Esophagus muscularis mucosa (tissue), 4 donors: ENCODE data around the gene MMP27. TPM values are rescaled to one million over a fixed set of nuclear protein-coding genes. Genes with fewer than 3 reads are reported as not detected.
A peak's percentile ranks its signal among the peaks of the same experiment; 100 is the strongest.

ENCODE experiments used
- DNase-seq: peaks from one replicate; pipeline ENCODE4 v3.0.0-alpha.2; 2017; ENCODE audit errors: extremely low spot score
- H3K27ac ChIP-seq, 4 donors: fragments of 200-600 bp; sonication (generic); replicated peaks in 1 of 4; 1 replicate in 3 of 4; 2 replicates in 1 of 4; pipeline ENCODE4 v1.5.1; 2016 to 2019; ENCODE audit warnings: mild to moderate bottlenecking in 1 of 4
- H3K27me3 ChIP-seq, 4 donors: fragments of 200-600 bp; sonication (generic); one replicate each; pipeline versions ENCODE4 v1.5.1 to v1.6.0; 2016 to 2019
- H3K36me3 ChIP-seq, 4 donors: fragments of 200-600 bp; sonication (generic); one replicate each; pipeline ENCODE4 v1.5.1; 2016 to 2019
- H3K4me1 ChIP-seq, 4 donors: fragments of 200-600 bp; sonication (generic); one replicate each; pipeline ENCODE4 v1.5.1; 2016 to 2019
- H3K4me3 ChIP-seq, 4 donors: fragments of 200-600 bp; sonication (generic); 1 replicate in 2 of 4; 2 replicates in 2 of 4; pipeline ENCODE4 v1.5.1; 2016 to 2019; ENCODE audit warnings: mild to moderate bottlenecking in 4 of 4, moderate library complexity in 1 of 4
- H3K9me3 ChIP-seq, 4 donors: fragments of 200-600 bp; sonication (generic); 1 replicate in 3 of 4; 2 replicates in 1 of 4; pipeline ENCODE4 v1.5.1; 2016 to 2019
- EP300 ChIP-seq: sonication (generic); formaldehyde crosslinking; IDR thresholded peaks from one replicate; pipeline ENCODE4 v1.6.1; 2017; ENCODE audit warnings: antibody characterized with exemption
- POLR2A ChIP-seq: fragments of 450-650 bp; IDR thresholded peaks from one replicate; pipeline ENCODE4 v1.6.1; 2017; ENCODE audit warnings: antibody characterized with exemption, moderate library complexity, mild to moderate bottlenecking, low read depth
- POLR2AphosphoS5 ChIP-seq, 2 donors: sonication (generic); formaldehyde crosslinking; IDR thresholded peaks; one replicate each; pipeline ENCODE4 v1.6.1; 2017; ENCODE audit warnings: antibody characterized with exemption in 2 of 2
- WGBS: methylation state at CpG from one replicate; pipeline ENCODE4 v1.1.5; 2018; 5-methylcytosine and 5-hydroxymethylcytosine counted together
- intact Hi-C: fragments of 100-400 bp; cut with DNase I; formaldehyde crosslinking; loops from one replicate; pipeline ENCODE4 v1.15.1; 2023
- total RNA-seq, 4 donors: library from RNA; depleted of rRNA; stranded (reverse); fragments of >200 nt; gene quantifications; one replicate each; pipeline versions ENCODE4 v1.1.0 to v1.2.1, GENCODE V29; 2016
- TF ChIP-seq, protein P1 (sequence below), 3 experiments: fragments of 200-600 bp in 2 of 3; fragments of 450-650 bp in 1 of 3; sonication (generic) in 2 of 3; IDR thresholded peaks; one replicate each; pipeline ENCODE4 v1.5.1; 2017 to 2019; ENCODE audit warnings: antibody characterized with exemption in 3 of 3, mild to moderate bottlenecking in 2 of 3, moderate library complexity in 1 of 3

The MMP27 gene
- total RNA-seq, 4 donors from 2014 or later, result 0.33 to 0.45 TPM; not detected in 2

DNA sequence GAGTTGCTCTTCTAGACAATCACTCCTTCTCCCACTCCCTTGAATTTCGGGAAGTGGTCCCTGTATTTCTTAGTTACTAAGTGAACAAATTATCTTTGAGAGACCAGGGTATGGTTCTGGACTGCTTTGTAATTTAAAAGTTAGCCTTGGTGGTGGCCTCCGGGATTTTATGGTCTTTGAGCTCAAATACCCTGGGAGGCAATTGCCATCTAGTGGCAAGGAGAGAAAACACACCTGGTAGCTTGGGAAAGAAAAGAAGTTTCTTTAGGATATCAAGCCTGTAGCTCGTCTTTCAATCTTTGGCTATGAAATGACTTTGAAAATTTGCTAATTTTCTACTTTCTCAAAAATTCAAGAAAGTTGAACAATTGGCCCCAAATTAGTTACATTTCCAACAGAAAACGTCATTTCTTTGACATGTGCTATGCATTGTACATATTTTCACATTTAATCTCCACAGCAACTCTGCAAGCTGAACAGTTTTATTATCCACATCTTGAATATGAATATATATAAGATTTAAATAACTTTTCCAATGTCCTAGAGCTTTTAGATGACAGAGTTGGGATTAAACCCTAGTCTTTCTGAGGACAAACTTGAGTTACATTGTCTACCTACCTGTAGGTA is 39.1 kb downstream of the MMP27 start:
- H3K36me3 ChIP-seq, result no peaks in the 10 kb centered on the region
- DNase-seq, result no peak
- H3K9me3 ChIP-seq, result no peaks in the 10 kb centered on the region
- no peaks in the 10 kb centered on the region for H3K27me3 ChIP-seq
- no peak overlapping the region for H3K27ac ChIP-seq
- whole genome bisulfite sequencing, result 11% methylated on average over 4 of the region's 4 CpGs
- intact Hi-C loops, result loop anchor here (5.0 to 10.0 kb wide), 2 partner anchors 324 to 372 kb away; no protein-coding TSS in a partner anchor
- TF ChIP-seq EP300 (no peak), POLR2AphosphoS5 (IDR thresholded peaks at IDR 0.05) (no peak), POLR2A (no peak)
- TF ChIP-seq, protein P1, sequence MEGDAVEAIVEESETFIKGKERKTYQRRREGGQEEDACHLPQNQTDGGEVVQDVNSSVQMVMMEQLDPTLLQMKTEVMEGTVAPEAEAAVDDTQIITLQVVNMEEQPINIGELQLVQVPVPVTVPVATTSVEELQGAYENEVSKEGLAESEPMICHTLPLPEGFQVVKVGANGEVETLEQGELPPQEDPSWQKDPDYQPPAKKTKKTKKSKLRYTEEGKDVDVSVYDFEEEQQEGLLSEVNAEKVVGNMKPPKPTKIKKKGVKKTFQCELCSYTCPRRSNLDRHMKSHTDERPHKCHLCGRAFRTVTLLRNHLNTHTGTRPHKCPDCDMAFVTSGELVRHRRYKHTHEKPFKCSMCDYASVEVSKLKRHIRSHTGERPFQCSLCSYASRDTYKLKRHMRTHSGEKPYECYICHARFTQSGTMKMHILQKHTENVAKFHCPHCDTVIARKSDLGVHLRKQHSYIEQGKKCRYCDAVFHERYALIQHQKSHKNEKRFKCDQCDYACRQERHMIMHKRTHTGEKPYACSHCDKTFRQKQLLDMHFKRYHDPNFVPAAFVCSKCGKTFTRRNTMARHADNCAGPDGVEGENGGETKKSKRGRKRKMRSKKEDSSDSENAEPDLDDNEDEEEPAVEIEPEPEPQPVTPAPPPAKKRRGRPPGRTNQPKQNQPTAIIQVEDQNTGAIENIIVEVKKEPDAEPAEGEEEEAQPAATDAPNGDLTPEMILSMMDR (IDR thresholded peaks at IDR 0.05), result peak; percentile 63 to 81 (median 63)
- no peaks in the 10 kb centered on the region for H3K4me1 ChIP-seq
- no peak overlapping the region for H3K4me3 ChIP-seq

DNA sequence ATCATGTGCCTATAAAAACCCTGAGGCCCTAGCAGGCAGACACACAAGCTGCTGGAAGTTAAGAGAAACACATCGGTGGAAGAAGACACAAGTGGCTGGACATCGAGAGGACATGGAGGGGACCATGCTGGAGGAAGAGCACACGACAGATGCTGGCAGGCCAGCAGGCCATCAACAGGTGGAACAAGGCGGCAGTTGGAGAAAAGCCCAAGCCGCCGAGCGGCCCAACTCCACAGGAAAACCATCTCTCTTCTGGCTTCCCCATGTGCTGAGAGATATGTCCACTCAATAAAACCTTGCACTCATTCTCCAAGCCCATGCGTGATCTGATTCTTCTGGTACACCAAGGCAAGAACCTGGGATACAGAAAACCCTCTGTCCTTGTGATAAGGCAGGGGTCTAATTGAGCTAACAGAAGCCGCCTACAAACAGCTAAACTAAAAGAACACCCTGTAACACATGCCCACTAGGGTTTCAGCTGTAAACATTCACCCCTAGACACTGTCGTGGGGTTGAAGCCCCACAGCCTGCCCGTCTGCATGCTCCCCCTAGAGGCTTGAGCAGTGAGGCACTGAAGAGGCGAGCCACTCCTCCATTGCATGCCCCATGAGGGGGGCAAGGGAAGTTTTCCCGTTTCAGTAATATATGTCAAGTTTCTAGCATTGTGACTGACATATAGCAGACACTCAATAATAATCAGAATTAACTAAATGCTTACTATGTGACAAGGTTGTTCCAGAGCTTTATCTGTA is 41.4 kb downstream of the MMP27 start:
- no peak for DNase-seq
- WGBS, result 87% methylated on average over 13 of the region's 13 CpGs
- TF ChIP-seq, protein P1 (IDR thresholded peaks at IDR 0.05), result no peak
- TF ChIP-seq EP300 (no peak), POLR2A (no peak), POLR2AphosphoS5 (IDR thresholded peaks at IDR 0.05) (no peak)
- H3K4me1 ChIP-seq, result no peaks in the 10 kb centered on the region
- no peaks in the 10 kb centered on the region for H3K9me3 ChIP-seq
- H3K4me3 ChIP-seq, result no peak overlapping the region
- intact Hi-C loops, result loop anchor here (10.0 kb wide), 1 partner anchor 369 kb away; no protein-coding TSS in a partner anchor
- H3K36me3 ChIP-seq, result no peaks in the 10 kb centered on the region
- H3K27ac ChIP-seq, result no peak overlapping the region
- H3K27me3 ChIP-seq, result no peaks in the 10 kb centered on the region

DNA sequence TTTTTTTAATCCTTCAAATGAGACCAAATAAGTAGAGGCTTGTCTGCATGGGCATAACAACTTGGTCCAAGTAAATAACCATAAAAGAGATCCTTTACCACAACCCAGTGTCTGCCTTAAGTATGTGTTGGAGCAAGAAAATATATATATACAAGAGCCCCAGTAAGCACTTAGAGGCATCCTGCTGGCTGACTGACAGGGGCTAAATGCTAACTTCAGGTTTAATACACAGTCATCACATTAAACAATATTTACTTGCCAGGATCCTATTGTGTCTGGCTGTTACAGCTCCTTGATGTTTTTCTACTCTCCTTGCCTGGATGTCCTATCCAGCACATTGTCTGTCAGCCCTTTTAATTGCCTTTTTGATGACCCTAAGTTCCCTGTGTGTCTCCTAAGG is 43.0 kb downstream of the MMP27 start:
- H3K9me3 ChIP-seq, result no peaks in the 10 kb centered on the region
- TF ChIP-seq, protein P1 (IDR thresholded peaks at IDR 0.05), result no peak
- TF ChIP-seq EP300, result no peak
- TF ChIP-seq POLR2A, result no peak
- no peak for TF ChIP-seq POLR2AphosphoS5 (IDR thresholded peaks at IDR 0.05)
- intact Hi-C loops, result loop anchor here (10.0 kb wide), 1 partner anchor 368 kb away; no protein-coding TSS in a partner anchor

DNA sequence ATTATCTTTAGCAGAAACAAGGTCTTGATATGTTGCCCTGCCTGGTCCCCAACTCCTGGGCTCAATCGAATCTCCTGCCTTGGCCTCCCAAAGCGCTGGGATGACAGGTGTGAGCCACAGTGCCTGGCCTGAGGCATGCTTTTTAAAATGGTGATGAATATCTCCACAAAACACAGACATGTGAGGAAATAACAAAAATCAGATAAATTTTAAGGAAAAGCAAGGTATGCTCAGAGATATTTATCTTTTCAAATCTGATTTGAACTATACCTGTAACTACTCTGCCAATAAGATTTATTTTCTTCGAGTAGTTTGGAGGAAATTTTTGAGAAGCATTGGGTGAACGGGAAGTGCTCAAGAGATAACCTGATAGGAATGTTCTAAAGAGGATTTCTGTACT is 44.5 kb downstream of the MMP27 start:
- Histone ChIP-seq H3K9me3 (no peaks in the 10 kb centered on the region), H3K27me3 (no peaks in the 10 kb centered on the region), H3K4me3 (no peak overlapping the region), H3K4me1 (no peaks in the 10 kb centered on the region), H3K27ac (no peak overlapping the region), H3K36me3 (no peaks in the 10 kb centered on the region)
- intact Hi-C loops, result loop anchor here (10.0 kb wide), 1 partner anchor 366 kb away; no protein-coding TSS in a partner anchor
- TF ChIP-seq EP300 (no peak), POLR2AphosphoS5 (IDR thresholded peaks at IDR 0.05) (no peak), POLR2A (no peak)
- TF ChIP-seq, protein P1 (IDR thresholded peaks at IDR 0.05), result no peak
- WGBS, result 98% methylated on average over 4 of the region's 4 CpGs
- no peak for DNase-seq

More for the DNA sequence above, 43.0 kb downstream of the MMP27 start:
- Histone ChIP-seq H3K27me3 (no peaks in the 10 kb centered on the region), H3K36me3 (no peaks in the 10 kb centered on the region), H3K4me3 (no peak overlapping the region), H3K4me1 (no peaks in the 10 kb centered on the region), H3K27ac (no peak overlapping the region)
- DNase-seq, result no peak
